Coronary artery (tissue), 2 donors: ENCODE data around the gene ELF4.

Source experiments
- DNase-seq: peaks from one replicate; pipeline ENCODE4 v3.0.0-alpha.2; 2017; ENCODE audit warnings: low spot score
- H3K27ac ChIP-seq, 2 donors: fragments of 200-600 bp; sonication (generic); one replicate each; pipeline ENCODE4 v1.5.1; 2016 to 2019
- H3K4me3 ChIP-seq: fragments of 200-600 bp; sonication (generic); 2 replicates; pipeline ENCODE4 v1.5.1; 2016; ENCODE audit warnings: mild to moderate bottlenecking, moderate library complexity
- TF ChIP-seq, protein P1 (sequence below): fragments of 200-600 bp; sonication (generic); IDR thresholded peaks from one replicate; pipeline ENCODE4 v1.5.1; 2019; ENCODE audit warnings: antibody characterized with exemption

ELF4 gene

DNA sequence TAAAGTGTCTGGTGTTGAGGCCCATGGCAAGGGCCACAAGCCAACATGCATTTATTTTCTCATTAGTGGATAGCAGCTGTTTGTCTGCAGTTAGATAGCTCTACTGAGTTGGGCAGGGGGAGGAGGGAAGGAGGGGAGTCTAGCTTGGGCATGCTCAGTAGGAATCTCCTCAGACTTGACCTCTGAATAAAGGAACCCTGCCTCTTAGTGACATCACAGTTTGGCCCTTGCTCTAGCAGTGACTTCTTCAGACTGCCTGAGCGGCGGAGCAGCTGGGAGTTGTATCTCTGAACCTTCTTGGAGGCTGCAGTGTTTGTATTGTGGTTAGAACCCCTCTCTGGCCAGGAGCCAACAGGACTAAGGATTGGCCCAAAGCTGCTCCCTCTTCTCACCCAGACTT lies 70.5 kb downstream of the ELF4 start:
- DNase-seq: no peak
- H3K27ac ChIP-seq: no peak overlapping the region
- TF ChIP-seq, protein P1, sequence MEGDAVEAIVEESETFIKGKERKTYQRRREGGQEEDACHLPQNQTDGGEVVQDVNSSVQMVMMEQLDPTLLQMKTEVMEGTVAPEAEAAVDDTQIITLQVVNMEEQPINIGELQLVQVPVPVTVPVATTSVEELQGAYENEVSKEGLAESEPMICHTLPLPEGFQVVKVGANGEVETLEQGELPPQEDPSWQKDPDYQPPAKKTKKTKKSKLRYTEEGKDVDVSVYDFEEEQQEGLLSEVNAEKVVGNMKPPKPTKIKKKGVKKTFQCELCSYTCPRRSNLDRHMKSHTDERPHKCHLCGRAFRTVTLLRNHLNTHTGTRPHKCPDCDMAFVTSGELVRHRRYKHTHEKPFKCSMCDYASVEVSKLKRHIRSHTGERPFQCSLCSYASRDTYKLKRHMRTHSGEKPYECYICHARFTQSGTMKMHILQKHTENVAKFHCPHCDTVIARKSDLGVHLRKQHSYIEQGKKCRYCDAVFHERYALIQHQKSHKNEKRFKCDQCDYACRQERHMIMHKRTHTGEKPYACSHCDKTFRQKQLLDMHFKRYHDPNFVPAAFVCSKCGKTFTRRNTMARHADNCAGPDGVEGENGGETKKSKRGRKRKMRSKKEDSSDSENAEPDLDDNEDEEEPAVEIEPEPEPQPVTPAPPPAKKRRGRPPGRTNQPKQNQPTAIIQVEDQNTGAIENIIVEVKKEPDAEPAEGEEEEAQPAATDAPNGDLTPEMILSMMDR: no peak

DNA sequence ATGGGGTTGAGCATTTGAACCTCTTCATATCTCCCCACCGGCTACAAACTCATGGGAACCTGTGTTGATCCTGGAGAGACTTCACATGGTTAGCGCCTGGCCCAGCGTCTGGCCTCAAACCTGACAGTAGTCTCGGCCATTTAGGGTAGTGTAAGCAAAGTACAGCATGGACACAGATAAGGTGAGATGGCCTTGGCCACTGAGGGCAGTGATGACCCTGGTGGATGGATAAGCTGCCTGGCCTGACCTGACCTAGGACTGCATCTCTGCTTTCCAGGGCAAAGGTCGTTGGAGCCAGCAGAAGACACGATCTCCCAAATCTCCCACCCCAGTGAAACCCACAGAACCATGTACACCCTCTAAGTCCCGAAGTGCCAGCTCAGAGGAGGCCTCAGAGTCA lies 76.1 kb downstream of the ELF4 start:
- Histone ChIP-seq H3K4me3 (no peak overlapping the region), H3K27ac (no peak overlapping the region)
- TF ChIP-seq, protein P1: no peak
- no peak for DNase-seq

More for the DNA sequence above, 70.5 kb downstream of the ELF4 start:
- H3K4me3 ChIP-seq: no peak overlapping the region

DNA sequence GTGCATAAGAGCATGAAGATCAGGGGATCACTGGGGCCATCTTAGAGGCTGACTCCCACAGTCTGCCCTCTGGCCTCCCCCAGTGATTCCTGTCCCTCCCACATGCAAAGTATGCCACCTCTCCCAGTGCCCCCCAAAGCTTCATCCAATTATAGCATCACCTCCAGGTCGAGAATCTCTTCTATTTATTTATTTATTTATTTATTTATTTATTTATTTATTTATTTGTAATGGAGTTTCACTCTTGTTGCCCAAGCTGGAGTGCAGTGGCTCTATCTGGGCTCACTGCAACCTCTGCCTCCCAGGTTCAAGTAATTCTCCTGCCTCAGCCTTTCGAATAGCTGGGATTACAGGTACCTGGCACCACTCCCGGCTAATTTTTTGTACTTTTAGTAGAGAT lies 77.7 kb downstream of the ELF4 start:
- Histone ChIP-seq H3K4me3 (no peak overlapping the region), H3K27ac (no peak overlapping the region)
- TF ChIP-seq, protein P1: no peak
- DNase-seq: no peak

DNA sequence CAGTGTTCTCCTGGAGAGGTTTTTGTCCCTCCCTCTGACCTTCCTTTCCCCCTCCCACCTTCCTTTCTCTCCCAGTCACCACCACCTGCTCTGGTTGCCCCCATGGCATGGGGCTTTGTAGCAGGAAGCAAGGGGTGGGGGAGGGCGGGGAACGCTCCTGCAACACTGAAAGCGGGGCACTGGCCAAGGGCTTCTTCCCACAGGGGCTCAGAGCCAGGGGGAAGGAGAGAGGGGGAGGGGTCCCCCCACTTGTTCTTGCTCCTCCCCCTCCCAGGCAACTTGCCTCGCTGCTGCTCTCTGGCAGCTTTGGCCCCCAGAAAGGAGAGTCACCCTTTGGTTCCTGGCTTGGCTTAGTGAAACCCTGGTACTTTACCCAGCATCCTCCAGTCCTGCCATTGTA lies 79.5 kb downstream of the ELF4 start:
- H3K27ac ChIP-seq: no peak overlapping the region
- TF ChIP-seq, protein P1: no peak
- no peak for DNase-seq
- H3K4me3 ChIP-seq: no peak overlapping the region

DNA sequence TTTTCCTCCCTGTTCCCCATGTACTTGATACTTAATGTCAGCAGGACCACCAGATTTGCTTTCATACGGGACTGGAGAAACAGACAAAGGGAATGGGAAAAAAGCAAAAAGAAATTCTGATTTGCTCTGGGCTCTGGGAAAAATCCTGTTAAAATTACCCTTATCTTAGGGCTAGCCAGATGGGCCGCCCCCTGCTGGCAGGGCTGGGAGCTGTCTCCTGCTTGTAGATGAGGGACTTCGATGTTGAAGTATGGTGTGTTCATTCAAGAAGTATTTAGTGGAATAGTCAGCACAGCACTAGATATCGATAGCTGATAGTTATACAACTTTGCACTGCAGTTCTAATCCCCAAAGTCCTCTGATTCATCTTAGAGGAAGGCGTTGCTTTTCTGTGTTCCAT lies 82.1 kb downstream of the ELF4 start:
- TF ChIP-seq, protein P1: peak; percentile 29
- H3K27ac ChIP-seq: no peak overlapping the region
- no peak for DNase-seq
- no peak overlapping the region for H3K4me3 ChIP-seq

DNA sequence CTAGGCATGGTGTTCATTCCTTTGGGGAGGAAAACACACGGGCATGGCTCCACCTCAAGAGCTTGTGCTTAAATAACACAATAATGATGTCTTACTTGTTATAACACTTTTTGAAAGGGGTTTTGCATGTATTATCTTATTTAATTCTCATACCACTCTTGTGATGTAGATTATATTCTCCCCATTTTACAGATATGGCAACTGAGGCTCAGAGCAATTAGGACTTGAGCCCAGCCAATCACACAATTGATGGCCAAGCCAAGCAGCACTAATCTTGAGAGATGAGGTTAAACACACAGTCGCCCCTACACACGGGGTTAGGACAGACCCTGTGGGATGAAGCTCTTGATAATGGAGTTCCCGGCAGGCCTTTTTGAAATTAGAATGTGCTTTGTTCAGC lies 82.7 kb downstream of the ELF4 start:
- TF ChIP-seq, protein P1: no peak
- Histone ChIP-seq H3K4me3 (no peak overlapping the region), H3K27ac (no peak overlapping the region)
- no peak for DNase-seq

DNA sequence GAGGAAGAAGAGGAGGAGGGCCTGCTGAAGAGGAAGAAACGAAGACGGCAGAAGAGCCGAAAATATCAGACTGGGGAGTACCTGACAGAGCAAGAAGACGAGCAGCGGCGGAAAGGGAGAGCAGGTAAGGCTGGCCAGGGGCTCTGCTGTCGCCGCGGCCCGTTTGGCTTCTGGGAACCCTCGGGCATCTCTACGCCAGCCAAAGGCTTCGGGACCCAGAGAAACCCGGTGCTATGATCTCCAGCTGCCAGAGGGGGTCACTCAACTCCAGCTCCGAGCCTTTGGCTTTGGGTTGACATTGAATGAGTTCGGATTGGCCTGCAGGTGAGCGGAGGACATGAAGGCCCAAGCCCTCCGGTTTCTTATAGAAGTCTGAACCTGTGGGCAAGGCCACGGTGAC lies 85.0 kb downstream of the ELF4 start:
- H3K27ac ChIP-seq: no peak overlapping the region
- no peak for DNase-seq
- TF ChIP-seq, protein P1: no peak
- no peak overlapping the region for H3K4me3 ChIP-seq
